Neural progenitor cell (in vitro differentiated cells): ENCODE results near the gene SCGB1C2. TPM values are rescaled to one million over a fixed set of nuclear protein-coding genes. Genes with fewer than 3 reads are reported as not detected.

ENCODE experiments used
- DNase-seq: peaks from one replicate; pipeline ENCODE4 v3.0.0-alpha.2; 2016; ENCODE audit warnings: low spot score
- H2AFZ ChIP-seq: fragments of 200-600 bp; sonication (generic); replicated peaks from 2 replicates; pipeline ENCODE4 v1.6.1; 2016; ENCODE audit warnings: antibody characterized with exemption
- H3F3A ChIP-seq: fragments of 200-600 bp; sonication (generic); 2 replicates; pipeline ENCODE4 v1.6.1; 2016; ENCODE audit warnings: antibody characterized with exemption, low read depth
- H3K27ac ChIP-seq: fragments of 200-600 bp; sonication (generic); 2 replicates; pipeline ENCODE4 v1.5.1; 2016; ENCODE audit warnings: mild to moderate bottlenecking
- H3K27me3 ChIP-seq: fragments of 200-600 bp; sonication (generic); 2 replicates; pipeline ENCODE4 v1.6.1; 2016; ENCODE audit warnings: mild to moderate bottlenecking, moderate library complexity
- H3K36me3 ChIP-seq: fragments of 200-600 bp; sonication (generic); 2 replicates; pipeline ENCODE4 v1.5.1; 2016
- H3K4me1 ChIP-seq: fragments of 200-600 bp; sonication (generic); 2 replicates; pipeline ENCODE4 v1.6.1; 2016; ENCODE audit warnings: mixed run types
- H3K4me2 ChIP-seq: fragments of 200-600 bp; sonication (generic); 2 replicates; pipeline ENCODE4 v1.6.1; 2016
- H3K4me3 ChIP-seq: fragments of 200-600 bp; sonication (generic); 2 replicates; pipeline ENCODE4 v1.5.1; 2016
- H3K79me2 ChIP-seq: fragments of 200-600 bp; sonication (generic); 2 replicates; pipeline ENCODE4 v1.6.1; 2016; ENCODE audit warnings: low read depth
- H3K9ac ChIP-seq: fragments of 200-600 bp; sonication (generic); 2 replicates; pipeline ENCODE4 v1.6.1; 2016
- H3K9me3 ChIP-seq: fragments of 200-600 bp; sonication (generic); 2 replicates; pipeline ENCODE4 v1.5.1; 2016; ENCODE audit warnings: low read depth
- H4K20me1 ChIP-seq: fragments of 200-600 bp; sonication (generic); 2 replicates; pipeline ENCODE4 v1.6.1; 2016; ENCODE audit warnings: low read depth
- H3K27ac Mint-ChIP-seq: 3 replicates; pipeline ENCODE4 v1.8.0; 2021; ENCODE audit warnings: mixed read lengths
- H3K27me3 Mint-ChIP-seq: 2 replicates; pipeline ENCODE4 v1.8.0; 2022; ENCODE audit warnings: low read depth, mild to moderate bottlenecking, inconsistent platforms, moderate library complexity, mixed read lengths; ENCODE audit not compliant: insufficient read depth
- H3K36me3 Mint-ChIP-seq: 3 replicates; pipeline ENCODE4 v1.8.0; 2021; ENCODE audit warnings: mixed read lengths
- H3K4me1 Mint-ChIP-seq: 3 replicates; pipeline ENCODE4 v1.8.0; 2021; ENCODE audit warnings: mixed read lengths
- H3K4me3 Mint-ChIP-seq: 3 replicates; pipeline ENCODE4 v1.8.0; 2021; ENCODE audit warnings: mild to moderate bottlenecking, moderate library complexity, mixed read lengths
- H3K9me3 Mint-ChIP-seq: 3 replicates; pipeline ENCODE4 v1.8.0; 2020; ENCODE audit warnings: mixed read lengths
- EZH2phosphoT487 ChIP-seq: fragments of 200-600 bp; sonication (generic); IDR thresholded peaks from 2 replicates; pipeline ENCODE4 v1.6.1; 2017; ENCODE audit warnings: antibody characterized with exemption
- small RNA-seq: library from RNA; depleted of rRNA; stranded (forward); fragments of <200 nt; gene quantifications from one replicate; pipeline ENCODE3, GENCODE V24; 2015
- total RNA-seq: library from RNA; depleted of rRNA; stranded (reverse); fragments of >200 nt; gene quantifications from 2 replicates; pipeline ENCODE4 v1.2.3, GENCODE V29; 2015; ENCODE audit warnings: low replicate concordance

Gene SCGB1C2
- total RNA-seq, 1 donor from 2014 or later: not detected

DNA sequence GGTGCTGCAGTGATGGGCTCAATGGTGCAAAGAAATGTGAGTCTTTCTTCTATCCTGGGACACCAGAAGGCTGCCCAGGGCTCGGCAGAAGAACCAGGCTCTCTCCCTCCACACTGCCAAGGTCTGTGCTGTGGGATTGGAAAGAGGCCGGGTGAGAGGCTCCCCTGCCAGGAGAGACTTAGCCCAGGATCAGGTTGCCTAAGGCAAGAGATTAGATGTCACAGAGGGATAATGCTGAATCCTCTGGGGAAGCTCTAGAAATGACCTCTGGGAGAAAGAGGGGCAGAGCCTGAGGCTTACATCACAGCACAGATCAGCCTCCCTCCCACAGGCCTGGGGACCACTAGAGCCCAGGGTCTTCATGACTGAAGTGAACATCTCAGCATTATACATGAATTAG, 49.8 kb downstream of the SCGB1C2 start:
- peaks cover 34% of the 10 kb centered on the region for H3K27me3 Mint-ChIP-seq
- H3K27ac Mint-ChIP-seq: peak overlapping the region; percentile 33
- peaks cover 3% of the 10 kb centered on the region for H4K20me1 ChIP-seq
- no peak overlapping the region for H3K9ac ChIP-seq
- H3K4me1 ChIP-seq: peaks cover 22% of the 10 kb centered on the region
- no peak overlapping the region for H3K27ac ChIP-seq
- no peak overlapping the region for H3K4me2 ChIP-seq
- peaks cover 1% of the 10 kb centered on the region for H3K36me3 Mint-ChIP-seq
- no peak overlapping the region for H2AFZ ChIP-seq
- H3K27me3 ChIP-seq: peaks cover 32% of the 10 kb centered on the region
- H3K79me2 ChIP-seq: no peaks in the 10 kb centered on the region
- peaks cover 7% of the 10 kb centered on the region for H3K4me1 Mint-ChIP-seq
- H3F3A ChIP-seq: peaks cover 12% of the 10 kb centered on the region
- peaks cover 4% of the 10 kb centered on the region for H3K9me3 Mint-ChIP-seq
- H3K9me3 ChIP-seq: no peaks in the 10 kb centered on the region
- no peak overlapping the region for H3K4me3 Mint-ChIP-seq
- no peak for TF ChIP-seq EZH2phosphoT487
- DNase-seq: peak; percentile 49
- no peaks in the 10 kb centered on the region for H3K36me3 ChIP-seq
- no peak overlapping the region for H3K4me3 ChIP-seq

Small RNA genes within 50 kb of the gene (small RNA-seq; reads per million reads assigned to genes)
- not detected for gene RF00026

Other genes starting within 250 kb of the SCGB1C2 start
- gene DOC2B, start 44.1 kb downstream of the SCGB1C2 start, total RNA-seq: 0.31 and 0.34 TPM in 2 replicates
- 7.5 TPM in 2 replicates for gene RPH3AL, start 215.2 kb downstream of the SCGB1C2 start, total RNA-seq